K562 (cell line): ENCODE results near the gene SH3RF1. TPM values are rescaled to one million over a fixed set of nuclear protein-coding genes. Genes with fewer than 3 reads are reported as not detected.

Source experiments
- ATAC-seq: fragments of 200-7000 bp; cut with Tn5 transposase; 3 replicates; pipeline ENCODE4 v1.9.1; 2020; ENCODE audit warnings: moderate library complexity
- BruUV-seq: library from RNA; stranded (reverse); fragments of 400-500 nt; replicated peaks from 2 replicates; lab custom pipeline; 2021; lab: Mats Ljungman, UMichigan
- CTCF ChIA-PET: fragments of 300-600 bp; formaldehyde crosslinking; extraction: SDS; loops from one replicate; lab custom pipeline; 2021; ENCODE audit warnings: low intra/inter-chr PET ratio; lab: Yijun Ruan, JAX
- POLR2A ChIA-PET: fragments of 300-600, 350-650 bp; sonication (Branson Sonifier 250); formaldehyde crosslinking; extraction: SDS; loops from one replicate; lab custom pipeline; 2021; ENCODE audit warnings: antibody characterized with exemption, inconsistent platforms; lab: Yijun Ruan, JAX
- DNase-seq, 4 experiments: peaks; one replicate each; pipeline versions ENCODE4 v3.0.0 to v3.0.0-alpha.2; 2011 to 2018; ENCODE audit warnings: low spot score in 3 of 4, mixed read lengths in 3 of 4; ENCODE audit errors: extremely low read depth in 1 of 4
- FAIRE-seq: peaks from 2 replicates; lab custom pipeline; 2011; peaks lifted over from hg19 to GRCh38; lab: Jason Lieb, UNC
- H2AFZ ChIP-seq: 2 replicates; pipeline ENCODE4 v1.6.0; 2011; ENCODE audit warnings: low read depth, low read length, control low read depth, inconsistent platforms
- H3K27ac ChIP-seq: fragments of 200-600 bp; 3 replicates; pipeline ENCODE4 v1.8.0; 2011; ENCODE audit warnings: low read depth, mild to moderate bottlenecking, control low read depth, inconsistent platforms, low read length, moderate library complexity, mixed read lengths; ENCODE audit errors: extremely low read depth
- H3K27me3 ChIP-seq, 2 experiments: fragments of 300-600 bp in 1 of 2; 2 replicates in 1 of 2; 3 replicates in 1 of 2; pipeline versions ENCODE4 v1.6.0 to v1.8.0; 2011; ENCODE audit warnings: inconsistent platforms in 2 of 2, low read length in 2 of 2, mild to moderate bottlenecking in 1 of 2, mixed read lengths in 1 of 2, moderate library complexity in 1 of 2; ENCODE audit not compliant: control insufficient read depth in 2 of 2, insufficient read depth in 2 of 2
- H3K36me3 ChIP-seq: fragments of 300-600 bp; 3 replicates; pipeline ENCODE4 v1.8.0; 2011; ENCODE audit warnings: mild to moderate bottlenecking, low read length, inconsistent platforms; ENCODE audit not compliant: control insufficient read depth, insufficient read depth
- H3K4me1 ChIP-seq, 2 experiments: fragments of 200-600 bp in 1 of 2; replicated peaks in 1 of 2; 2 replicates in 1 of 2; 3 replicates in 1 of 2; pipeline versions ENCODE4 v1.5.1 to v1.8.0; 2011; ENCODE audit warnings: inconsistent platforms in 2 of 2, low read length in 2 of 2, mild to moderate bottlenecking in 1 of 2, mixed read lengths in 1 of 2, moderate library complexity in 1 of 2; ENCODE audit not compliant: control insufficient read depth in 2 of 2, insufficient read depth in 2 of 2
- H3K4me2 ChIP-seq: 2 replicates; pipeline ENCODE4 v1.6.1; 2011; ENCODE audit warnings: low read length, control low read depth, inconsistent platforms, mixed read lengths; ENCODE audit not compliant: insufficient read depth
- H3K4me3 ChIP-seq: fragments of 200-600 bp; sonication (generic), shearing (Covaris generic); 2 replicates; pipeline ENCODE4 v1.5.1; 2016; ENCODE audit warnings: control low read depth, inconsistent platforms
- H3K79me2 ChIP-seq: fragments of 200-600 bp; 3 replicates; pipeline ENCODE4 v1.8.0; 2011; ENCODE audit warnings: low read length, inconsistent platforms; ENCODE audit not compliant: control insufficient read depth, insufficient read depth
- H3K9ac ChIP-seq, 2 experiments: 2 replicates each; pipeline versions ENCODE4 v1.6.0 to v1.6.1; 2011; ENCODE audit warnings: low read depth in 2 of 2, low read length in 2 of 2, control low read depth in 1 of 2, inconsistent platforms in 1 of 2, mild to moderate bottlenecking in 1 of 2, mixed read lengths in 1 of 2; ENCODE audit not compliant: insufficient read depth in 1 of 2
- H3K9me1 ChIP-seq: one replicate; pipeline ENCODE4 v1.6.0; 2011; ENCODE audit warnings: inconsistent platforms, mild to moderate bottlenecking, low read length, moderate library complexity; ENCODE audit not compliant: control insufficient read depth, insufficient read depth
- H3K9me3 ChIP-seq: replicated peaks from 2 replicates; pipeline ENCODE4 v1.5.1; 2011; ENCODE audit warnings: low read depth, low read length, inconsistent platforms; ENCODE audit not compliant: control insufficient read depth, insufficient read depth
- H4K20me1 ChIP-seq: replicated peaks from 2 replicates; pipeline ENCODE4 v1.6.1; 2011; ENCODE audit warnings: low read length, inconsistent platforms, mixed read lengths; ENCODE audit not compliant: control insufficient read depth, insufficient read depth
- ARID4B ChIP-seq: sonication (generic); formaldehyde crosslinking; IDR thresholded peaks from 2 replicates; pipeline ENCODE4 v1.8.0; 2022; ENCODE audit warnings: mild to moderate bottlenecking, missing genetic modification reagents
- GTF2A2 ChIP-seq: IDR thresholded peaks from 2 replicates; pipeline ENCODE4 v1.6.1; 2016; ENCODE audit warnings: mild to moderate bottlenecking, missing genetic modification characterization, missing compliant biosample characterization
- KLF1 ChIP-seq: fragments of 450-650 bp; IDR thresholded peaks from 2 replicates; pipeline ENCODE4 v1.6.1; 2016; ENCODE audit warnings: missing genetic modification characterization, missing compliant biosample characterization
- NFYB ChIP-seq: IDR thresholded peaks from 2 replicates; pipeline ENCODE4 v1.6.1; 2011; ENCODE audit warnings: mild to moderate bottlenecking, moderate library complexity; ENCODE audit not compliant: insufficient read length; ENCODE audit errors: extremely low read depth
- RB1 ChIP-seq: fragments of 450-650 bp; IDR thresholded peaks from 2 replicates; pipeline ENCODE4 v1.6.1; 2017; ENCODE audit warnings: low read depth, mild to moderate bottlenecking
- ZNF175 ChIP-seq: fragments of 200-800 bp; sonication (Bioruptor generic); IDR thresholded peaks from 2 replicates; pipeline ENCODE4 v1.6.1; 2016; ENCODE audit warnings: low read depth, mild to moderate bottlenecking, missing genetic modification characterization, missing compliant biosample characterization
- WGBS: fragments of 100-300 bp; shearing (Covaris generic); methylation state at CpG from one replicate; pipeline ENCODE4 v1.1.6; 2016; ENCODE audit warnings: low coverage, mixed read lengths; ENCODE audit not compliant: insufficient coverage; ENCODE audit errors: missing lambda C conversion rate; 5-methylcytosine and 5-hydroxymethylcytosine counted together
- in situ Hi-C: fragments of 300-500 bp; cut with MboI; formaldehyde crosslinking; loops from 4 replicates; pipeline ENCODE4 v1.15.0; 2018; ENCODE audit warnings: inconsistent platforms, mixed read lengths
- intact Hi-C: fragments of 100-400 bp; cut with micrococcal nuclease; formaldehyde crosslinking; loops from 2 replicates; pipeline ENCODE4 v1.14.2; 2022
- polyA plus RNA-seq, 8 experiments: library from polyadenylated mRNA; depleted of rRNA in 4 of 8; stranded (reverse) in 5 of 8; unstranded in 3 of 8; fragments of >200 nt; fragmentation: Nextera tagmentation in 2 of 8; fragmentation: Illumina TruSeq in 1 of 8; extraction: Ambion mirVana in 2 of 8; extraction: Trizol in 1 of 8; gene quantifications; 2 replicates each; pipeline versions ENCODE4 v1.2.1 to v1.2.3, GENCODE V29; 2011 to 2014; ENCODE audit warnings: inconsistent platforms in 1 of 8, missing spikeins in 1 of 8
- total RNA-seq, 7 experiments: library from RNA; depleted of rRNA in 6 of 7; stranded (reverse); fragments of >200 nt in 6 of 7; fragmentation: Illumina TruSeq in 2 of 7; extraction: Trizol in 2 of 7; gene quantifications; 2 replicates each; pipeline versions ENCODE4 v1.2.1 to v1.2.3, GENCODE V29; 2011 to 2021; ENCODE audit warnings: low replicate concordance in 1 of 7
- TF ChIP-seq, protein P1 (sequence below): fragments of 200-400 bp; formaldehyde crosslinking; IDR thresholded peaks from 2 replicates; pipeline ENCODE4 v1.6.1; 2017; ENCODE audit warnings: mild to moderate bottlenecking, low read depth, low read length, moderate library complexity

SH3RF1 gene
- total and polyA plus RNA-seq, 9 of the 15 experiments (the other 6 are each of a cell fraction or from before 2014, with no cell fraction given): 0.04 to 0.16 (median 0.11) TPM; not detected in 6

DNA sequence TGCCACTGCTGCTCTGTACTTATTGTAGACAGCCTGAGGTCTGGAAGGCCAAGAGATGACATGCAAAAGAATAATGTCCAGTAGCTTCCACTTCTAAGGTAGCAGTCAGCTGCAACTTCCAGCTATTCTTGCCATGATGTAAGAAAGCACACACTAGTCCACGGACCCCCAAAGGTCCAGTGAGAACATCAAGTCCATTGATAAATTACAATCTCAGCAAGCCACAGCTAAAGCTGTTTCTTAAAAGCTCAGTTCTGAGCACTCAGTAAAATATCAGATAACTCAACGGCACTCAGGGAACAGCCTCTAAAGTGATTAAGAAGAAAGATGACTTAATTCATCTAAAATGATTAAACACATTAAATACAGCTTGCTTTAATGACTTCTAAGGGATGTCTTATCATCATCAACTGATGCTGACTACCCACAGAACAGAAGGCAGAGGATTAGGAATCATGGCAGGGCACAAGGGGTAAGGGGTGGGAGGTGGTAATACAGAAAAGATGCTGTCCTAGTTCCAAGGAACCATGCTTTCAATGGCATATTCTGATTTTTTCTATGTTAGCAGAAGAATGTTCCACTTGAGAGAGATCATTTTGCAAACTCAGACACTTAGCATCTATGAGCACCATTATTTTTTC is 161.6 kb downstream of the SH3RF1 start:
- no TSS peak for BruUV-seq

GRCh38 chr4:169108303-169108702 is 162.5 kb downstream of the SH3RF1 start:
- Histone ChIP-seq H4K20me1 (no peaks in the 10 kb centered on the region), H3K36me3 (no peaks in the 10 kb centered on the region), H3K4me3 (no peak overlapping the region), H3K27me3 (peaks cover 0 to 12% of the 10 kb centered on the region in 2 experiments; a peak in 2 of 5 replicates), H3K4me2 (no peak overlapping the region), H3K4me1 (no peaks in the 10 kb centered on the region), H3K79me2 (no peaks in the 10 kb centered on the region), H3K9me3 (no peaks in the 10 kb centered on the region), H2AFZ (no peak overlapping the region), H3K9me1 (no peaks in the 10 kb centered on the region), H3K9ac (no peak overlapping the region), H3K27ac (no peak overlapping the region)
- DNase-seq (no peak), FAIRE-seq (no peak), ATAC-seq (no peak)
- BruUV-seq: no TSS peak
- ChIA-PET POLR2A (no interaction called here), CTCF (no interaction called here)
- TF ChIP-seq KLF1 (tag) (no peak), ZNF175 (CRISPR knock-in tag) (no peak), ARID4B (CRISPR knock-in tag) (no peak), NFYB (no peak), RB1 (no peak)
- TF ChIP-seq, protein P1, sequence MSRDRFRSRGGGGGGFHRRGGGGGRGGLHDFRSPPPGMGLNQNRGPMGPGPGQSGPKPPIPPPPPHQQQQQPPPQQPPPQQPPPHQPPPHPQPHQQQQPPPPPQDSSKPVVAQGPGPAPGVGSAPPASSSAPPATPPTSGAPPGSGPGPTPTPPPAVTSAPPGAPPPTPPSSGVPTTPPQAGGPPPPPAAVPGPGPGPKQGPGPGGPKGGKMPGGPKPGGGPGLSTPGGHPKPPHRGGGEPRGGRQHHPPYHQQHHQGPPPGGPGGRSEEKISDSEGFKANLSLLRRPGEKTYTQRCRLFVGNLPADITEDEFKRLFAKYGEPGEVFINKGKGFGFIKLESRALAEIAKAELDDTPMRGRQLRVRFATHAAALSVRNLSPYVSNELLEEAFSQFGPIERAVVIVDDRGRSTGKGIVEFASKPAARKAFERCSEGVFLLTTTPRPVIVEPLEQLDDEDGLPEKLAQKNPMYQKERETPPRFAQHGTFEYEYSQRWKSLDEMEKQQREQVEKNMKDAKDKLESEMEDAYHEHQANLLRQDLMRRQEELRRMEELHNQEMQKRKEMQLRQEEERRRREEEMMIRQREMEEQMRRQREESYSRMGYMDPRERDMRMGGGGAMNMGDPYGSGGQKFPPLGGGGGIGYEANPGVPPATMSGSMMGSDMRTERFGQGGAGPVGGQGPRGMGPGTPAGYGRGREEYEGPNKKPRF: no peak
- WGBS: 13% methylated on average over 4 of the region's 4 CpGs
- in situ Hi-C loops (no loop called here), intact Hi-C loops (no loop called here)

More for the DNA sequence above, 161.6 kb downstream of the SH3RF1 start:
- Histone ChIP-seq H3K27ac (no peak overlapping the region), H2AFZ (no peak overlapping the region), H3K27me3 (peaks cover 0 to 8% of the 10 kb centered on the region in 2 experiments; a peak in 2 of 5 replicates), H3K9ac (no peak overlapping the region), H3K4me1 (no peaks in the 10 kb centered on the region), H3K9me1 (no peaks in the 10 kb centered on the region), H3K36me3 (no peaks in the 10 kb centered on the region), H3K4me2 (no peak overlapping the region), H3K79me2 (no peaks in the 10 kb centered on the region), H4K20me1 (no peaks in the 10 kb centered on the region), H3K9me3 (no peaks in the 10 kb centered on the region), H3K4me3 (no peak overlapping the region)
- TF ChIP-seq GTF2A2 (tag): no peak
- WGBS: 0% methylated on average over 2 of the region's 2 CpGs
- intact Hi-C loops: no loop called here
- ATAC-seq (no peak), FAIRE-seq (no peak), DNase-seq (no peak)
- in situ Hi-C loops: no loop called here
- POLR2A ChIA-PET: no interaction called here
- CTCF ChIA-PET: no interaction called here
